Fibroblast of lung (primary cell): Measurements from ENCODE around the gene TENM3. TPM values are rescaled to one million over a fixed set of nuclear protein-coding genes. Genes with fewer than 3 reads are reported as not detected.

Experiments used
- DNase-seq, 2 donors: peaks; one replicate each; pipeline versions ENCODE4 v3.0.0 to v3.0.0-alpha.2; 2010; ENCODE audit warnings: low read depth in 2 of 2
- H2AFZ ChIP-seq: 2 replicates; pipeline ENCODE4 v1.5.1; 2012; ENCODE audit warnings: low read length, control low read depth, inconsistent platforms
- H3K27ac ChIP-seq: 2 replicates; pipeline ENCODE4 v1.5.1; 2011; ENCODE audit warnings: low read length, control low read depth; ENCODE audit not compliant: insufficient read depth
- H3K27me3 ChIP-seq: 2 replicates; pipeline ENCODE4 v1.5.1; 2011; ENCODE audit warnings: mild to moderate bottlenecking, low read length; ENCODE audit not compliant: control insufficient read depth, insufficient read depth
- H3K36me3 ChIP-seq: 2 replicates; pipeline ENCODE4 v1.5.1; 2011; ENCODE audit warnings: low read length; ENCODE audit not compliant: control insufficient read depth, insufficient read depth
- H3K4me1 ChIP-seq: 2 replicates; pipeline ENCODE4 v1.5.1; 2011; ENCODE audit warnings: low read length; ENCODE audit not compliant: control insufficient read depth, insufficient read depth; ENCODE audit errors: extremely low read depth
- H3K4me2 ChIP-seq: 2 replicates; pipeline ENCODE4 v1.5.1; 2011; ENCODE audit warnings: low read length, control low read depth; ENCODE audit not compliant: insufficient read depth; ENCODE audit errors: extremely low read depth
- H3K4me3 ChIP-seq, 4 experiments: fragments of 200-600 bp in 1 of 4; sonication (generic) in 1 of 4; replicated peaks in 1 of 4; 2 replicates each; pipeline ENCODE4 v1.5.1; 2011 to 2016; ENCODE audit warnings: low read length in 4 of 4, low read depth in 3 of 4, mild to moderate bottlenecking in 3 of 4, control low read depth in 2 of 4, inconsistent platforms in 1 of 4, mixed read lengths in 1 of 4; ENCODE audit not compliant: insufficient read depth in 1 of 4; ENCODE audit errors: control extremely low read depth in 1 of 4
- H3K79me2 ChIP-seq: 2 replicates; pipeline ENCODE4 v1.5.1; 2012; ENCODE audit warnings: mild to moderate bottlenecking, low read length, inconsistent platforms; ENCODE audit not compliant: control insufficient read depth, insufficient read depth
- H3K9ac ChIP-seq: 2 replicates; pipeline ENCODE4 v1.5.1; 2011; ENCODE audit warnings: mild to moderate bottlenecking, low read length, control low read depth; ENCODE audit not compliant: insufficient read depth
- H3K9me3 ChIP-seq: 2 replicates; pipeline ENCODE4 v1.5.1; 2012; ENCODE audit warnings: low read depth, low read length; ENCODE audit not compliant: control insufficient read depth, insufficient read depth
- H4K20me1 ChIP-seq: 2 replicates; pipeline ENCODE4 v1.5.1; 2011; ENCODE audit warnings: low read length; ENCODE audit not compliant: control insufficient read depth, insufficient read depth; ENCODE audit errors: extremely low read depth
- EZH2 ChIP-seq: IDR thresholded peaks from 2 replicates; pipeline ENCODE4 v1.5.1; 2012; ENCODE audit warnings: low read length, control low read depth, mild to moderate bottlenecking; ENCODE audit errors: missing control alignments
- polyA plus RNA-seq, 2 donors: library from polyadenylated mRNA; depleted of rRNA in 1 of 2; stranded (reverse) in 1 of 2; unstranded in 1 of 2; fragments of >200 nt; gene quantifications; 2 replicates each; pipeline ENCODE4 v1.2.1, GENCODE V29; 2011 to 2012; ENCODE audit warnings: missing spikeins in 1 of 2
- total RNA-seq: library from RNA; depleted of rRNA; stranded (reverse); fragments of >200 nt; gene quantifications from 2 replicates; pipeline ENCODE4 v1.2.1, GENCODE V29; 2014
- TF ChIP-seq, protein P1 (sequence below), 2 donors: IDR thresholded peaks in 1 of 2; conservative IDR thresholded peaks in 1 of 2; 1 replicate in 1 of 2; 2 replicates in 1 of 2; pipeline ENCODE4 v1.5.1; 2011 to 2012; ENCODE audit warnings: low read length in 2 of 2, control low read depth in 1 of 2, inconsistent platforms in 1 of 2, low read depth in 1 of 2, mild to moderate bottlenecking in 1 of 2

Gene TENM3
- total and polyA plus RNA-seq, 2 donors (not counting 1 experiment from before 2014, with no cell fraction given) = 2.7 to 3.6 TPM

DNA sequence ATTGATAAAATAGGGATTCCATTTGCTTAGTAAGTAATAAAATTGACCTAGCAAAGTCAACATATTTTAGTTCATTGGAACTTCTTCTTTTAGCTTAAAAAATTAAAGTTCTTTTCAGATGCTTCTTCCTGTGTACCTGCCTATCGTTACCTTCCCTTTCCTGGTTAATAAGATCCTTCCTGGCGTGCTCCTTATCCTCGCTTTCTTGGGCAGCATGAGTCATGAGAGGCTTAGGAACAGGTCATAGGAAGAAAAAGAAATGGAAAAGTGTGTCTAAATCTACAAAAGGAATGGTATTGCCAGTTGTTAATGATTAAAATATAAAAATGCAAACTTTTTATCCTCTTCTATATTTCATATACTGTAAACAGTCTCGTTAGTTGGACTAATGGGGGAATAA lies 503.7 kb downstream of the TENM3 start:
- no peak overlapping the region for H2AFZ ChIP-seq
- H3K9me3 ChIP-seq = no peaks in the 10 kb centered on the region
- H3K27ac ChIP-seq = no peak overlapping the region
- no peak overlapping the region for H3K9ac ChIP-seq
- H3K79me2 ChIP-seq = no peaks in the 10 kb centered on the region
- no peak overlapping the region for H3K4me2 ChIP-seq
- no peak for DNase-seq
- H3K27me3 ChIP-seq = no peaks in the 10 kb centered on the region
- H3K4me1 ChIP-seq = no peaks in the 10 kb centered on the region
- no peaks in the 10 kb centered on the region for H3K36me3 ChIP-seq
- H4K20me1 ChIP-seq = no peaks in the 10 kb centered on the region
- H3K4me3 ChIP-seq = no peak overlapping the region
- no peak for TF ChIP-seq EZH2
- TF ChIP-seq, protein P1, sequence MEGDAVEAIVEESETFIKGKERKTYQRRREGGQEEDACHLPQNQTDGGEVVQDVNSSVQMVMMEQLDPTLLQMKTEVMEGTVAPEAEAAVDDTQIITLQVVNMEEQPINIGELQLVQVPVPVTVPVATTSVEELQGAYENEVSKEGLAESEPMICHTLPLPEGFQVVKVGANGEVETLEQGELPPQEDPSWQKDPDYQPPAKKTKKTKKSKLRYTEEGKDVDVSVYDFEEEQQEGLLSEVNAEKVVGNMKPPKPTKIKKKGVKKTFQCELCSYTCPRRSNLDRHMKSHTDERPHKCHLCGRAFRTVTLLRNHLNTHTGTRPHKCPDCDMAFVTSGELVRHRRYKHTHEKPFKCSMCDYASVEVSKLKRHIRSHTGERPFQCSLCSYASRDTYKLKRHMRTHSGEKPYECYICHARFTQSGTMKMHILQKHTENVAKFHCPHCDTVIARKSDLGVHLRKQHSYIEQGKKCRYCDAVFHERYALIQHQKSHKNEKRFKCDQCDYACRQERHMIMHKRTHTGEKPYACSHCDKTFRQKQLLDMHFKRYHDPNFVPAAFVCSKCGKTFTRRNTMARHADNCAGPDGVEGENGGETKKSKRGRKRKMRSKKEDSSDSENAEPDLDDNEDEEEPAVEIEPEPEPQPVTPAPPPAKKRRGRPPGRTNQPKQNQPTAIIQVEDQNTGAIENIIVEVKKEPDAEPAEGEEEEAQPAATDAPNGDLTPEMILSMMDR (conservative IDR thresholded peaks at IDR 0.05 in 1 of 2, IDR thresholded peaks at IDR 0.05 in 1 of 2; ENCODE audit: low read depth in 1 of 2, low read length in 2 of 2) = no peak

DNA sequence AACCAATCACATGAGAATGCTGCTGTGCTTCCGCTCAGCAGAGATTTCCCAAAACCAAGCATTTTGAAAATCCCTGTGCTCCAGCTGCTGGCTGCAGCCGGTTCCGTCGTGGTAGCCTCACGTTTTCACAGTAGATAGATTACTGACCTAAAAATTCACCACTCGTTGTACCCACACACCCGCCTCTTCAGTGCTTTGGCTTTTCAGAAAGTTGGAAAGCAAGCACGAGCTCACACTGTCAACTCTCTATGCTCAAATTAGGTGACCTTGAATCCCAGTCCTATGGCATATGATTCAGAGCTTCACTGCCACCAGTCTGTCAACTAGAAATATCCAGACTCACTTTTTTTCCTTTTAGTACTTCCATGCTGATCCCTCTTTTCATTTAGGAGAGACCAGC lies 505.1 kb downstream of the TENM3 start:
- TF ChIP-seq EZH2 = no peak
- TF ChIP-seq, protein P1 (conservative IDR thresholded peaks at IDR 0.05 in 1 of 2, IDR thresholded peaks at IDR 0.05 in 1 of 2; ENCODE audit: low read depth in 1 of 2, low read length in 2 of 2) = no peak
- no peaks in the 10 kb centered on the region for H3K27me3 ChIP-seq
- no peak for DNase-seq
- H4K20me1 ChIP-seq = no peaks in the 10 kb centered on the region
- H3K4me3 ChIP-seq = no peak overlapping the region
- H3K4me2 ChIP-seq = no peak overlapping the region
- no peaks in the 10 kb centered on the region for H3K36me3 ChIP-seq
- H3K9ac ChIP-seq = no peak overlapping the region
- H3K4me1 ChIP-seq = no peaks in the 10 kb centered on the region
- H3K9me3 ChIP-seq = no peaks in the 10 kb centered on the region
- H3K79me2 ChIP-seq = no peaks in the 10 kb centered on the region
- no peak overlapping the region for H2AFZ ChIP-seq
- no peak overlapping the region for H3K27ac ChIP-seq

DNA sequence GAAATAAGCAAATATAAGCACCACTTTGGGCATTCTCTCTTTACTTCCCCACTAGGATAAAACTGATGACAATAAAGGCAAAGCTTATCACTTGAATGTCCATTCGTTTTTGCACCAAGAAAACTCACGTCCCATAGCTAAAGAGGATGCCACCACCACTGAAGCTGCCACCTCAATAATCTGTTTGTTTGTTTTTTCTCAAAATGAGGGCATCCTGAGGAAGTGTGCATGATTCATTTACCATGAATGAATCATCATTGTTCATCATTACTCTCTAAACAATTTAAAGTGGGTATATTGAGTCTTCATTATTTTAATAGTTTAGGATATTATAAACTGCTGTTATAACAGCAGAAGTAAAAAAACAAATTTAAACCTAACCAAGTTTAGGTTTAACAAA lies 505.7 kb downstream of the TENM3 start:
- Histone ChIP-seq H3K27ac (no peak overlapping the region), H4K20me1 (no peaks in the 10 kb centered on the region), H3K36me3 (no peaks in the 10 kb centered on the region), H3K9me3 (no peaks in the 10 kb centered on the region), H3K27me3 (no peaks in the 10 kb centered on the region), H3K4me2 (no peak overlapping the region), H3K9ac (no peak overlapping the region), H3K79me2 (no peaks in the 10 kb centered on the region), H3K4me1 (no peaks in the 10 kb centered on the region), H2AFZ (no peak overlapping the region), H3K4me3 (no peak overlapping the region)
- no peak for TF ChIP-seq EZH2
- TF ChIP-seq, protein P1 (conservative IDR thresholded peaks at IDR 0.05 in 1 of 2, IDR thresholded peaks at IDR 0.05 in 1 of 2; ENCODE audit: low read depth in 1 of 2, low read length in 2 of 2) = no peak
- DNase-seq = peak in 1 of 2 donors; percentile 39
